ENCODE data around the gene AOX1. TPM values are rescaled to one million over a fixed set of nuclear protein-coding genes. Genes with fewer than 3 reads are reported as not detected.

Gene AOX1
- total RNA-seq, 1 donor from 2014 or later, result 24.3 TPM

- Histone ChIP-seq H3K27me3 (no peaks in the 10 kb centered on the region), H3K9me3 (no peaks in the 10 kb centered on the region), H3K4me3 (no peak overlapping the region), H3K4me1 (no peaks in the 10 kb centered on the region), H3K36me3 (no peaks in the 10 kb centered on the region), H3K27ac (no peak overlapping the region)
- TF ChIP-seq CTCF (IDR thresholded peaks at IDR 0.05), result no peak
- intact Hi-C loops (cut with DNase I), result no loop called here
- DNase-seq (no peak), ATAC-seq (no peak)
Measured at GRCh38 chr2:200618054-200618419, 32.2 kb downstream of the AOX1 start.

GRCh38 chr2:200618590-200619021 is 32.8 kb downstream of the AOX1 start:
- ATAC-seq, result peak; percentile 46
- H3K4me1 ChIP-seq, result no peaks in the 10 kb centered on the region
- H3K27me3 ChIP-seq, result no peaks in the 10 kb centered on the region
- intact Hi-C loops (cut with DNase I), result no loop called here
- H3K4me3 ChIP-seq, result no peak overlapping the region
- no peak overlapping the region for H3K27ac ChIP-seq
- no peak for DNase-seq
- H3K9me3 ChIP-seq, result no peaks in the 10 kb centered on the region
- TF ChIP-seq CTCF (IDR thresholded peaks at IDR 0.05), result peak; percentile 7
- no peaks in the 10 kb centered on the region for H3K36me3 ChIP-seq

GRCh38 chr2:200619279-200619678 is 33.5 kb downstream of the AOX1 start:
- Histone ChIP-seq H3K4me3 (no peak overlapping the region), H3K4me1 (no peaks in the 10 kb centered on the region), H3K9me3 (no peaks in the 10 kb centered on the region), H3K36me3 (no peaks in the 10 kb centered on the region), H3K27me3 (no peaks in the 10 kb centered on the region), H3K27ac (no peak overlapping the region)
- intact Hi-C loops (cut with DNase I), result no loop called here
- TF ChIP-seq CTCF (IDR thresholded peaks at IDR 0.05), result no peak
- ATAC-seq, result peak; percentile 18
- no peak for DNase-seq

GRCh38 chr2:200620606-200621390 is 35.0 kb downstream of the AOX1 start:
- intact Hi-C loops (cut with DNase I), result no loop called here
- Histone ChIP-seq H3K27ac (no peak overlapping the region), H3K4me3 (no peak overlapping the region), H3K36me3 (no peaks in the 10 kb centered on the region), H3K9me3 (no peaks in the 10 kb centered on the region), H3K4me1 (no peaks in the 10 kb centered on the region), H3K27me3 (no peaks in the 10 kb centered on the region)
- no peak for TF ChIP-seq CTCF (IDR thresholded peaks at IDR 0.05)
- ATAC-seq (peak; percentile 36), DNase-seq (no peak)

- H3K9me3 ChIP-seq, result no peaks in the 10 kb centered on the region
- no peak overlapping the region for H3K27ac ChIP-seq
- H3K4me1 ChIP-seq, result no peaks in the 10 kb centered on the region
- no peak overlapping the region for H3K4me3 ChIP-seq
- TF ChIP-seq CTCF (IDR thresholded peaks at IDR 0.05), result no peak
- intact Hi-C loops (cut with DNase I), result no loop called here
- no peaks in the 10 kb centered on the region for H3K27me3 ChIP-seq
- ATAC-seq (no peak), DNase-seq (no peak)
- H3K36me3 ChIP-seq, result no peaks in the 10 kb centered on the region
Measured at GRCh38 chr2:200622106-200622505, 36.3 kb downstream of the AOX1 start.
